HL-60 (cell line): Measurements from ENCODE around the gene SV2C.

Experiments
- GABPA ChIP-seq: IDR thresholded peaks from 2 replicates; pipeline ENCODE4 v1.6.1; 2012; ENCODE audit warnings: low read depth
- POLR2AphosphoS5 ChIP-seq: IDR thresholded peaks from 2 replicates; pipeline ENCODE4 v1.6.1; 2012; ENCODE audit warnings: low read depth
- TF ChIP-seq, protein P1 (sequence below): IDR thresholded peaks from one replicate; pipeline ENCODE4 v1.5.1; 2011; ENCODE audit warnings: low read length, control low read depth, inconsistent platforms; ENCODE audit not compliant: insufficient read depth

GRCh38 chr5:76099286-76099702 is 16.1 kb downstream of the SV2C start:
- TF ChIP-seq, protein P1, sequence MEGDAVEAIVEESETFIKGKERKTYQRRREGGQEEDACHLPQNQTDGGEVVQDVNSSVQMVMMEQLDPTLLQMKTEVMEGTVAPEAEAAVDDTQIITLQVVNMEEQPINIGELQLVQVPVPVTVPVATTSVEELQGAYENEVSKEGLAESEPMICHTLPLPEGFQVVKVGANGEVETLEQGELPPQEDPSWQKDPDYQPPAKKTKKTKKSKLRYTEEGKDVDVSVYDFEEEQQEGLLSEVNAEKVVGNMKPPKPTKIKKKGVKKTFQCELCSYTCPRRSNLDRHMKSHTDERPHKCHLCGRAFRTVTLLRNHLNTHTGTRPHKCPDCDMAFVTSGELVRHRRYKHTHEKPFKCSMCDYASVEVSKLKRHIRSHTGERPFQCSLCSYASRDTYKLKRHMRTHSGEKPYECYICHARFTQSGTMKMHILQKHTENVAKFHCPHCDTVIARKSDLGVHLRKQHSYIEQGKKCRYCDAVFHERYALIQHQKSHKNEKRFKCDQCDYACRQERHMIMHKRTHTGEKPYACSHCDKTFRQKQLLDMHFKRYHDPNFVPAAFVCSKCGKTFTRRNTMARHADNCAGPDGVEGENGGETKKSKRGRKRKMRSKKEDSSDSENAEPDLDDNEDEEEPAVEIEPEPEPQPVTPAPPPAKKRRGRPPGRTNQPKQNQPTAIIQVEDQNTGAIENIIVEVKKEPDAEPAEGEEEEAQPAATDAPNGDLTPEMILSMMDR: no peak
- TF ChIP-seq GABPA (no peak), POLR2AphosphoS5 (no peak)
